Ammon's horn (tissue), 1 donor: ENCODE results near the gene AKAP13.
A peak's percentile ranks its signal among the peaks of the same experiment; 100 is the strongest.
"Not testable (repeated sequence)": the region's sequence is repeated elsewhere in the genome, so short reads cannot be mapped to it uniquely, and the experiment has no call there.

Experiments
- DNase-seq: peaks from one replicate; pipeline ENCODE4 v3.0.0-alpha.2; 2016; ENCODE audit warnings: low spot score

AKAP13 gene

DNA sequence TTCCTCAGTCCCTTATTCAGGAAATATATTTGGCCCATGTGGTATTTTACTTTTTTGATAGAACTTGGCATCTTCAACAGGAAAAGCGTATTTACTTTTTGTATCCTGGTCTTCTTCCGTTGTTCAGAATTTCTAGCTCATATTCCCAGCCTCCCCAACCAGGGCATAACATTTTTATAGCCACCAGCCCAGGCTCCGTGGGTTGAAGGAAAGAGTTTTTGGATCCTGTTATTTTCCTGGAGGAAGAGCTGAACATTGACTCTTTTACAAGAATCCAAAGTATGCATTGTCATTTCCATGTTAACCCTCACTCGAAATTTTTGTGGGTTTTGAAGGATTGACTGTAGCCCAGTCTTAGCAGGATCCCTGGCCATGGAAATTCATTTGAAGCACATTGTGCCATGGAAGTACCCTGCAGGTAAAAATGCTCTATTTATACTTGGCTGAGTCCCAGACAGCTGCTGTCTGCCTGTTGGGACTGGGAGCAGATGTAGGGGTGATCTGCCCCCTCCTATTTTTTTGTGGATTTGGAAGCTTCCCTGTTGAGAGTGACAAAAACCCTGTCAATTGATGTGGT is 98.8 kb downstream of the AKAP13 start:
- no peak for DNase-seq

DNA sequence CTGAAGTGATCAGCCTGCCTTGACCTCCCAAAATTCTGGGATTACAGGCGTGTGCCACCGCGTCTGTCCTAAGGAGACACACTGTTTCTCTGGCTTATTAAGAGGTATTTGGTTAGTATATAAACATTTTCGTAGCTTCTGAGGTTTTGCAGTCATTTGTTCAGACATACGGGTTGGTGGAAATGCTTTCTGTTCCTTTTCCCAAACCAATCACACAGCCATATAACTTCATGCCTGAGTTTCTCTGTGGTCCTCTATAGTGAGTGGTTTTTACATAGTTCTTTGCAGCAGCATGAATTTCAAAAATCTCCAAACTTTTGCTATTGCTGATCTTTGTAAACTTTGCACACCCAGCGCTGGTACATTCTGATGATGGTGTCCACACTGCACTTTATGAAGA is 100.5 kb downstream of the AKAP13 start:
- DNase-seq = no peak

DNA sequence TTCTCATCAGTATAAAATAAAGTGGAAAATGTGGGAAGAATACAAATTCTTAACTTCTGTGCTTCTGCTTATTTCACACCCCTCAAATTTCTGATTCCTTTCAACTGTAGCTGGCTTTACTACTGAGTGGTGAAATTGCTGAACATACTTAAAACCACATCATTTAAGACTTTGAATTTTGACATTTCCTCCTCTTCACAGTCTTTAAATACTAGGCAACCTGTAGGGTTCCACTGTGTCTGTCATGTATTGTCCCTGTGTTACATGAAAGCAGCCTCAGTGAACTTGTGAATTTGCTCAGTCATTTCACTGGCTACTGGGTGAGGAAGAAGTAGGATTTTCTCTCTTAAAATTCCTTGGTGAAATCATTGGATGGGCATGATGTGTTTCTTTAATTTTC is 101.1 kb downstream of the AKAP13 start:
- not testable (repeated sequence) for DNase-seq

DNA sequence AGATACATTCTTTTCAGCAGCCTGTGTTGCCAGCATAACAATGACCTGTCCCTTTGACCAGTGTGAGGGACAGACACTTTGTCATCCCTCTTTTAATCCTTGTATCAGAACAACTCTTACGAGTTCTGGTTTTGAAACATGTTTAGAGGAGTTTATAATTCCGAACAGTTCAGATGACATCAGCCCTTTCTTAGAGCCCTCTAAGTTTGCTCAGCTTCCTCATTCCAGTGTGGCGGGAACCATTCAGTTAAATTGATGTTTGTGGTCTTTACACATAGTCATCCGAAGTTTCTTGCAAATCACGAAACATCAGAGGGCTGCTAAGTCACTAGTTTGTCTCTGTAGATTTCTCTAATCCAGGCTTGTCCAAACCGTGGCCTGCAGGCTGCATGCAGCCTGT is 102.5 kb downstream of the AKAP13 start:
- no peak for DNase-seq

DNA sequence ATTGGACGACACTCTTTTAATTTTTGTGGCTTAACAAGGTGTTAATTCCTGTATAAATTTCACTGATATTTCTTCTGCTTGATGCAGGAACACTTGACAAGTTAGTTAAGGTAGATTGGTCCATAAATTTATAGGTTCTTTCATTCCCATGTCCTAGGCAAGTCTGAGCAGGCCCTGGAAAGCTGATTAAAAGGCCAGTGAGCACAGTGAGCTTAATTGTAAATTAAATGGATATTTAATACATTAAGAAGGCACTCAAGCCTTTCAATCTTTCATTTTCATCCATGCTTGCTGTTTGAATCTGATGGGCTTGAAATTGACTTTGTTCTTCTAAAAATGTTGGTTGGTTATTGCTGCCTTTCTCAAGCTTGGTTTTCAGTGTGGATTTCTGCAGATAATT is 103.6 kb downstream of the AKAP13 start:
- DNase-seq = not testable (repeated sequence)

DNA sequence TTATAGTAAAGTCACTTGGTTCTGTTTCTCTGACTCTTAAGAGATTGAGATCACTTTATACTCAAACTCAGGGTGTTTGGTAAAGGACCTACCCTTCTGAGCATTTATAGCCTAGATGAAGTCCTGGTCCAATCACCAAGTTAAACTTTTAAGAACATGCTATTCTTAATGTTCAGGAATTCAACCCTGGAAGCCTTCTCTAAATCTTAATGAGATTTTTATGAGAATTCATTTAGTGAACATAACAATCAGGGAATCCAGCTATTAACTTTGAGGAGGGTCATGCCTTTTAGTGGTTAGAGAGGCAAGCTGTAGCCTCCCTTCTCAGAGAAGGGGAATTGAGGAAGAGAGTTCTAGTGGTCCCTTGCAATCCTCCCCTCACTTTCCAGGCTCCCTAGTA is 104.5 kb downstream of the AKAP13 start:
- not testable (repeated sequence) for DNase-seq

DNA sequence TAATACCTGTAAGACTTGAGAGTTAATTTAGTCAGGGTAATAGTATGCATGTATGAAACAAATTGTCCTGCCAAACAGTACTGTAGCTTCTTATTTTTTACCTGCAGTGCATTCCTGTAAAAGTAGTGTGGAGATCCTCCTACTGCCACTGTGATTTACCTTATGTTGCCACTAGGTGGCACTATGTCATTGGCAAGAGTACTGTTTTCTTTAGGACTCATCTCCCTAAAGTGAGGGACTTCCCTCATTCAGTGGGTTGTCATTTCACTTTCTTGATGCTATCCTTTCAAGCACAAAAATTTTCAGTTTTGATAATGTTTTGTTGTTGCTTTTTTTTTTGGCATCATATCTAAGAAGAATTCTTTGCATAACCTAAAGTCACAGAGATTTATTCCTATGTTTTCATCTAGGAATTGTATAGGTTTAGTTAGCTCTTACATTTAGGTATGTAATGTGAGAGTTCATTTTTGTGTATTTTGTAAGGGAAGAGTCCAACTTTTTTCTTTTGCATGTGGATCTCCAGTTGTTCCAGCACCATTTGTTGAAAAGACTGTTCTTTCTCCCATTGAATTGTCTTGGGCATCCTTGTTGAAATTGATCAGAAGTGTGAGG is 105.7 kb downstream of the AKAP13 start:
- DNase-seq = peak; percentile 85

DNA sequence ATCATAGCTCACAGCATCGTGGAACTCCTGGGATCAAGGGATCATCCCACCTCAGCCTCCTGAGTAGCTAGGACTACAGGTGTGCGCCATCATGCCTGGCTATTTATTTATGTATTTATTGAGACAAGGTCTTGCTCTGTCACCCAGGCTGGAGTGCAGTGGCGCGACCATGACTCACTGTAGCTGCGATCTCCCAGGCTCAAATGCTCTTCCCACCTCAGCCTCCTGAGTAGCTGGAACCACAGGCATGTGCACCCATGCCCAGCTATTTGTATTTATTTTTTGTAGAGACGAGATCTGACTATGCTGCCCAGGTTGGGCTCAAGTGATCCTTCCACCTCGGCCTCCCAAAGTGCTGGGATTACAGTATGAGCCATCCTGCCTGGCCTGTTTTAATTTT is 107.4 kb downstream of the AKAP13 start:
- not testable (repeated sequence) for DNase-seq

DNA sequence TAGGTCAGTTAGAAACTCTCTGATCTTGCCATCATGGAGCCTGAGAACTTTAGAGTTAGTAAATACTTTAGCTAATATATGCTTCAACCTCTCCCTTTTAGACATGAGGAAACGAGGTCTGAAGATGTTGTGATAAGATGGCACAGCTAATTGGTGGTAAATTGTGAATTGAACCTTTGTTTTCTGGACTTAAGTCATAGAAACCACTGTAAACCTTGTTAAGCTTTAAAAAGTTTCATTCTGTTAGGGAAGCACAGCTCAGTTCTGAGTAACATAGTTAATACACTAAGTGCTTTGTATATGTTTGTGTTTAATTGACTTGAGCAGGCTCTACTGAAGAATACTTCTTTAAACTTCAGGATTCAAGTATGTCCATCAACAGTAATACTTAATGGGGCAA is 108.6 kb downstream of the AKAP13 start:
- DNase-seq = no peak

DNA sequence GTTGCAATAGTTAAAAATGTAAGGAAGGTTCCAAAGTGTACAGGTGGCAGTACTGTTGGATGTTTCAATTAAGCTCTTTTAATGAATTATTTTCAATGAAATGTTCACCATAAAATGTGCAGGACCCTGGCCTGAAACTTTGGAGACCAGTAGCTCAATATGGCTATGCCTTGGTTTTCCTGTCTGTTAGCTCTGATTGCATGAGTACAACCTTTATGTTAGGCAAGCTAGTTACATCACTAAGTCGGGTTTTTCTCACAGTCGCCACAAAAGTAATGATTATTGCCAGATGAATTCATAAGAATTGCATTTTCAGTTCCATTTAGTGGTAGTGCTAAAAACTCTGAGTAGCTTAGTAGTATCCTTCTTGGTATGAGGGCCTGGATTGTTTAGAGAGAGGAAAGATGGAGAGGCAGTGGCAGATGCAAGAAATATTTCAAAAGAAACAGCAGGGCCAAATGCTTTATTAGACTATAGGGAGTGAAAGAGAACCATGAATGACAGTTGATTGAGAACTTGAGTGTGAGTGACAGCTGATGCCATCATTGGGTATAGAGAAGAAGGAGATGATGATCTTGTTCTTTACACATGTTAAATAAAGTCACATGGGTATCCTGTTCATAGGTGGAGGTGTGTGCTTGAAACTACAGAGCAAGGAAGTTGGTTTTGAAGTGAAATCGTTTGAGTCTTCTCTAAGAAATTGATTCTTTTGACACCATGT is 109.5 kb downstream of the AKAP13 start:
- no peak for DNase-seq

DNA sequence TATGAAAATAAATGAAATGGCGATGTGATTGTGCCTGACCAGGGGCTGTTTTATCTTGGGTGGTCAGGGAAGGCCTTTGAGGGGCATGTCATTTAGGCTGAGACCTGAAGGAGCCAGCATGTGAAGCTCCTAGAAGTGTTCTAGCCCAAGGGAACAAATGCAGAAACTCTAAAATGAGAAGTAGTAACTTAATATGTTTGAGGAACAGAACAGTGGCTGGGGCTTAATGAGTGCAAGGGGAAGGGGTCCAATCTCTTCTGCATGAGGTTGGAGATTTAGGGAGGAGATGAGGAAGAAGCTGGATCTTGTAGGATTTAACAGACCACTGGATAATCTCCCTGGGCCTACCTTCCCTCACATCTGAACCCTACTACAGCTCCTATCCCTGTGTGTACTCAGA is 110.5 kb downstream of the AKAP13 start:
- no peak for DNase-seq

DNA sequence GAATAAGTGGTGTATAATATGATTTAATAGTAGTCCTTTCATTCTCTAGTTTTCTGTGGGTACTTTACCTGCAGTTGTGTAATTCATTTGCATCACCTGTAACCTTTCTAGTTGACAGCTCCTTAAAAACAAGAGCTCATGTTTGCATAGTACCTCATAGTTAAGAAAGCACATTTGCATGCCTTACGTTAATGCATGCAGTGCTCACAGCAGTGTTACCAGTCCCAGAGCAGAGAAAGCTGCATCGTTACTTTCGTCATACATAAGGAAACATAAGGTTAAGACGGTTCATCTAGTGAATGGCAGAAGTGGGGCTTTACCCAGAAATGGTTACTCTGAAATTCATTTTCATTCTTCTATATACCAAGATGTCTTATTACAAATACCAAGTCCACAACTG is 111.3 kb downstream of the AKAP13 start:
- DNase-seq = no peak

DNA sequence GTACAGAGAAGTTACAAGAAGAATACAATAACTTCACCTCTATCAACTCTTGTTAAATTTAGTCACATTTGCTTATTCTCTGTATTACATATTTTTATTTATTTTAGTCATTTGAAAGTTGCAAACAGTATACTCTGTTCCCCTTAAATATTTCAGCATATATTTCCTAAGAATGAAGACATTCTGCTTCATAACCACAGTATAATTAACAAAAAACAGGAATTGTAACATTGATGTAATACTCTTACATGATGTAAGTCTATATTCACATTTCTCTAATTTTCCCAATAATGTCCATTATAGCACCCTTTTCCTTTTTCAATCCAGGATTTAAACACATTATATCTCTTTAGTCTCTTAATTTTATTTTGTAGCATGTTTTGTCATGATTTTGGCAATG is 112.0 kb downstream of the AKAP13 start:
- DNase-seq = no peak

DNA sequence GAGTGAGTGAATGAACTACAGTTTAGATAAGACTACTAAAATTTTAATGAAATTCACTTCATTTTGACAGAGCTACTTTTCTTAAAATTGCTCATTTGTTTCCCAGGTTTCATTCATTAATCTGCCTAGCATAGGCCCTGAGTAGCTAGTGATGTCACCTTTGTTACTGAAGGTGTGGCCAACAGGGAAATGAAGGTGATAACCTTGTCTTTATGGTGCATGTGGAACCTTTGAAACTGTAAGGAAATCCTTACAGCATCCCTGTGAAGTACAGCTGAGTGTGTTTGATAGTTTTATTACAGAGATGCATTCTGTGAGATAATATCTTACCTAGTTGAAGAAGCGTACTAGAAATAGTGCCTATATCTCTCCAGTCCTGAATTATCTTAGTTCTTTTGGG is 112.9 kb downstream of the AKAP13 start:
- DNase-seq = no peak

DNA sequence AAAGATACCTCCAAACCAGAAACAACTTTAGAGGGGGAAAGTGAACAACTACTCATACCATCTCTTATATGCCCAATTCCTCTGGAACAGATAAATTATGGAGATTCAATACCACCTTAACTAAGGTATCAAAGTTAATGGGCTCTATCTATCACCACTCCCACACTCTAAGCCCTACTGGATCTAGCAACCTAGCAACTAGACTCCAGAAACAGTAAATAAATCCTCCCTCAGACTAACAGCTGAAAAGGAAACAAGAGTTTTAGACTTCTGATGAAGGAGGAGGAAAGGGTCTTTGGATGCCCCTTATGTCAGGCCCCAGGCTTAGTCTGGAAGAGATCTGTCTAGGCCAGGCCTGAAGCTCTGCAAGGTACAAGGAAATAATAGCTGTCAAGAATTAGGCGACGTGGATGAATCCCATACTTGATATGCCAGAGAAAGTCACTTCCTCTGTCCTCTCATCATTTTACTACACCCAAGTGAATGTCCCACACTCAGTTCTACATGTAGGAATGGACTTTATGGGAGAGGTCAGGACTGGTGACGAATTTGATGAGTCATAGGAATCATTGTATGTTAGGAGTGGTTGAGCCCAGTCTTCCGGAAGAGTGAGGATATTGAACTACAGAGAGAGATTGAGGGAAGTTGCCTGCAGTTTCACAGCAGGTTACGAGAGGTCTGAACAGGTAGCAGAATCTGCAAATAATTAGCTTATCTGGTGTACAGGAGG is 113.8 kb downstream of the AKAP13 start:
- no peak for DNase-seq

DNA sequence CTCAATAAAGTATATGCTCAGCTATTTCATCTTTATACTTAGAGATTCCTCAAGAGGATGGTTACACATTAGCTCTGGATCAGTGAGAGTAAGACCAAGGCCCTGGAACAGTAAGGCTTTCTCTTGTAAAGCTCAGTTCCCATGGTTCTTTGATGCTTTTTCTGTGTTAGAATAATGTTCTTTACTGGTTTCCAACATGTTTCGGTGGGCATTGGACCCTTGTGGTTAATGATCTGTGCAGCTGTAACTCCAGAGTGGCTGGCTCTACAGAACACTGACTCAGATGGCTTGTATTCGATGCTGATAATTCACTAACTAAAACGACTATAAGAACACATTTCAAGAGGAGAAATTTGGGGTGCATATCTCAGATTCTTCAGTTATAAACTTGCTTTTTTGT is 114.7 kb downstream of the AKAP13 start:
- no peak for DNase-seq

DNA sequence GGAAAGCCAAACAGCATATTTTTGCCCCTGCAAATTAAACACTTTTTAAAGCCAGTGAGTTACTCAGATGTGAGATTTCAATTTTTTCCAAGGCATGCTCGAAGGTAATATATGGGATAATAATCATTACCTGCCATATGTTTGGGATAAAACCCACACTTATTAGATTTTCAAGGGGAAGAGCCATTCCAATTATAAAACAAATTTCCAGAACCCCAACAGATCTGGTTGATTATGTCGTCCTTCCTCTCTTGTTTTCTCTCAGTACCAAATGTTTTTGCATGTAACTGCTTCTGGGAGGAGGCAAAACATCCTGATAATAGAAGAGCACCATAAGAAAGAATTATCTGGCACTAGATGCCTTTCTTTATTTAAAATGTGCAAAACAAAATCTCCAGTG is 115.1 kb downstream of the AKAP13 start:
- no peak for DNase-seq

DNA sequence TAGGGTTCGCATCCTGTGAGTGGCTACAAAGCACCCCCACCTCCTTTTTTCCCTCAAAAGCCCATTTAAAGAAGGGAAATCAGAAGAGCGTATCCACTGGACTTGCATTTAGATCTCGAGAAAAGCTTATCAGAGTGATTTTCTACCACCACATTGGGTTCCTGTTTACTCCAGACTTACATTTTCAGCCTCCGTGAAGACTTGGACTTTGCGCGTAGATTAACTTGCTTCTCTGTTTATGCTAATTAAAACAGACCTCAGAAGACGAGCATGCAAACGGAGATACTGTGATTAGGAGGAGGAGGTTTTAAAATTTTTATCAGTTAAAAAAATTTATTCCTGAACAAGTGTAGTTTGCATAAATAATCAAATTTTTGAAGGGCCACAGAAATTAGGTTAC is 115.7 kb downstream of the AKAP13 start:
- no peak for DNase-seq

DNA sequence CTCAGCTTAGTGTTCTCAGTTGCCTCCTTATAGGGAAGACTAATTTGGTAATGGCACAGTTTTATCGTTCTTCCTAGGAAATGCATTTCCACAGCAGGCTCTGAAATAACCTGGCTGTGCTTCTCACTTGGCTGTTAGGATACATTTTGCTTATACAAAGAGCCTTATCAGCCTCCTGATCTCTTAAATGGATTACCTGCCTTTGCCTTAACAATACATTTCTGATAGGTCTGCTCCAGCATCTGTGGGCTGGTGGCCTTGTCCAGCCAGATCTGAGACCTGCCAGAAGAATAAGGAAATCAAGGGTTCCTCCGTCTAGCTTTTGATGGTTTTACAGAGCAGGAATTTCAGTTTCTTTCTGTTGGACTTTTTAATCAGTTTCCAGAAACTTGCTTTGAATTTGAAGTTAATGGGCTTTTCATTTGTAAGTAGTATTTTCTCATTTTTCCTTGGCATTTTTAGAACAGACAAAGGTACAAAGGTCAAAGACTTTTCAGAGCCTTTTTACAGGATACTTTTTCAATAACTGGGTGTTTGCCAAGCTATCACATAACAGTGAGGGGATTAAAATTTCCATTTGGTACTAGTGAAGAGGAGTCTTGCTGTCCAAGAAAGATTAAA is 116.3 kb downstream of the AKAP13 start:
- DNase-seq = no peak

DNA sequence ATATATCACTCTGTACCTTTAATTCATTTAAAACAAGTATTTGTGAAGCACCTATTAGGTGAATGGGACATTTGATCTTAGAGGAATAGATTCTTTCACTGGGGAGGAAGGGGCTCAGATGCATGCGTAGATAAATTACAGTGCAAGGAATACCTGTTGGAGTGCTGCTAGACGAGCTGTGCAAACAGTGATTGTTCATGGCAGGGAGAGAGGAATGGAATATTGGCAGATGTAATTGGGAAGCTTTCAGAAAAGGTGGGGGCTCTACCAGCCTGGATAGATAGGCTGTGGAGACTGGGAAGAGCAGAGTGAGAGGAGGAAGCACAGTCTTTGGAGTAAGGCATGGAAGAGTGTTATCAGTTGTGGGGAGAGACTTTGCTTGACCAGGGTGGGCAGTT is 116.8 kb downstream of the AKAP13 start:
- DNase-seq = no peak

DNA sequence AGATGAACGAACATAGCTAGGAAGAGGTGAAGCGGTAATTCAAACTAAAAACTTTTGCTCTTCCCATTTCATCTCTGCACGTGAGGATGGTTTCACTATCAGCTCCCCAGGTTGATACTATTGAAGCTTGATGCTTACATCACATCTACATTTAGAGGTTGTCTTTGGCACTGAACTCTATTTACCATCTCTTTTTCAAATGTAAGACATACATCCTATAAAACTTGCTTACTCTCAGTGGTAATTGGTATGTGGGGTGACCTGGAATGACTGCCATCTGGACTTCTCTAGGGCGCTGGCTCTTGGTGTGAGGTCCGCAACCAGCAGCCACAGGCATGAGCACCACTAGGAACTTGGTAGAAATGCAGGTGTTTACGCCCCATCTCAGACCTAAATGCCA is 118.1 kb downstream of the AKAP13 start:
- no peak for DNase-seq

DNA sequence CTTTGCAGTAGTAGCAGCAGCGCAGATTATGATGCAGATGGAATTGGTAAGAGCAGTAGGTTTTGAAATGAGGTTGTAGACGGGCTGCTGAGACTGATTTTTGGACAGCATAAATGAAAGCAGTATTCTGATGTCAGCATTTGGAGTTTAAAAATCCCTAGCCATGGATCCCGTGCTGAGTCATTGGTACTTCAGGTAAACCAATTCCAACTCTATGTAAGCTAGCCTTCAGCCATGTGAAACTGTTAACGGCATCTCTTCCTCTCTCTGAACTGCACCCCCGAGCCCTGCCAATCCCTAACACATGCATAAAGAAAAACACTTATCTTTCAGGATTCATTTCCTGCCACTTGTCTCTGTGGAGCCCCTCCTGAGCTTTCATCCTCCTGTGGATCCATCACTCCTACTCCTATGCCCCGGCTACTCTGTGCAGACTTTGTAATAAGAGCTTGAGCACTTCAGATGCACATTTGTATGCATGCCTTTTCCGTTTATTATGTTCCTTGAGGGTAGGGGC is 119.0 kb downstream of the AKAP13 start:
- DNase-seq = peak; percentile 8
